Parathyroid adenoma (tissue), 2 donors: Measurements from ENCODE around the gene COL4A2.

Source experiments
- H2AFZ ChIP-seq: fragments of 300-600 bp; sonication (generic); one replicate; pipeline ENCODE4 v1.7.0; 2017; ENCODE audit warnings: antibody characterized with exemption, mild to moderate bottlenecking
- H3K27ac ChIP-seq: fragments of 300-600 bp; sonication (generic); one replicate; pipeline ENCODE4 v1.7.0; 2017
- H3K27me3 ChIP-seq: fragments of 300-600 bp; sonication (generic); one replicate; pipeline ENCODE4 v1.7.0; 2017; ENCODE audit warnings: low read length; ENCODE audit not compliant: control insufficient read depth, insufficient read depth
- H3K36me3 ChIP-seq: fragments of 300-600 bp; sonication (generic); one replicate; pipeline ENCODE4 v1.7.0; 2017; ENCODE audit warnings: low read length; ENCODE audit not compliant: control insufficient read depth, insufficient read depth
- H3K4me1 ChIP-seq: fragments of 300-600 bp; sonication (generic); one replicate; pipeline ENCODE4 v1.7.0; 2017; ENCODE audit warnings: control low read depth
- H3K4me2 ChIP-seq: fragments of 300-600 bp; sonication (generic); one replicate; pipeline ENCODE4 v1.7.0; 2017; ENCODE audit warnings: low read length
- H3K4me3 ChIP-seq: fragments of 300-600 bp; sonication (generic); one replicate; pipeline ENCODE4 v1.7.0; 2017; ENCODE audit warnings: low read depth, low read length
- H3K79me2 ChIP-seq: fragments of 300-600 bp; sonication (generic); one replicate; pipeline ENCODE4 v1.7.0; 2017; ENCODE audit warnings: control low read depth
- H3K9ac ChIP-seq: fragments of 300-600 bp; sonication (generic); one replicate; pipeline ENCODE4 v1.7.0; 2017; ENCODE audit warnings: mild to moderate bottlenecking
- H3K9me3 ChIP-seq: fragments of 300-600 bp; sonication (generic); one replicate; pipeline ENCODE4 v1.7.0; 2017; ENCODE audit warnings: low read length; ENCODE audit not compliant: control insufficient read depth
- CTCF ChIP-seq: fragments of 300-600 bp; sonication (generic); IDR thresholded peaks from one replicate; pipeline ENCODE4 v1.7.0; 2017; ENCODE audit warnings: antibody characterized with exemption, mild to moderate bottlenecking
- donor health status: primary hyperparathyroidism.

Gene COL4A2

DNA sequence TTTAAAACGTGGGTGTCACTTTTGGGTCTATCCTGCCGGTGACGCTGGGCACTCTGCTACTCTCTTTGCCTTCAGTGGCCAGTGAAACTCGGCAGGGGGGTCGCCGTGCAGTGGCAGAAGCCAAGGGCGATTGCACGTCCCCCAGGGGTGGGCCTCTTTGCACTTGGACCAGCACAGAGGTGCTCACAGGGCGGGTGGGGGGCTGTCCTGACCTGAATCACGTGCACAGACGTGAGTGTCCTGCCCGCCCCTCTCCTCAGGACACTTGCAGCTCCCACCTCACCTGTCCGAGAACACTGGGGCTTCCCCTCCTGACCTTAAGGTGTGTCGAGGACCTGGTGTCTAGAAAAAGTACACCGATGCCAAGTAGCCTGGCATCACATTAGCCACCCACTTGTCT is 16.3 kb upstream of the COL4A2 start:
- Histone ChIP-seq H3K4me2 (no peak overlapping the region), H3K27ac (no peak overlapping the region), H2AFZ (no peak overlapping the region), H3K9me3 (no peaks in the 10 kb centered on the region), H3K27me3 (no peaks in the 10 kb centered on the region), H3K4me1 (no peaks in the 10 kb centered on the region), H3K36me3 (no peaks in the 10 kb centered on the region), H3K4me3 (no peak overlapping the region), H3K9ac (no peak overlapping the region), H3K79me2 (no peaks in the 10 kb centered on the region)
- TF ChIP-seq CTCF = no peak

GRCh38 chr13:110291286-110291685 is 15.8 kb upstream of the COL4A2 start:
- no peak for TF ChIP-seq CTCF
- Histone ChIP-seq H3K4me2 (no peak overlapping the region), H3K9ac (no peak overlapping the region), H3K27me3 (no peaks in the 10 kb centered on the region), H2AFZ (no peak overlapping the region), H3K9me3 (no peaks in the 10 kb centered on the region), H3K36me3 (no peaks in the 10 kb centered on the region), H3K79me2 (no peaks in the 10 kb centered on the region), H3K4me3 (no peak overlapping the region), H3K4me1 (no peaks in the 10 kb centered on the region), H3K27ac (no peak overlapping the region)

DNA sequence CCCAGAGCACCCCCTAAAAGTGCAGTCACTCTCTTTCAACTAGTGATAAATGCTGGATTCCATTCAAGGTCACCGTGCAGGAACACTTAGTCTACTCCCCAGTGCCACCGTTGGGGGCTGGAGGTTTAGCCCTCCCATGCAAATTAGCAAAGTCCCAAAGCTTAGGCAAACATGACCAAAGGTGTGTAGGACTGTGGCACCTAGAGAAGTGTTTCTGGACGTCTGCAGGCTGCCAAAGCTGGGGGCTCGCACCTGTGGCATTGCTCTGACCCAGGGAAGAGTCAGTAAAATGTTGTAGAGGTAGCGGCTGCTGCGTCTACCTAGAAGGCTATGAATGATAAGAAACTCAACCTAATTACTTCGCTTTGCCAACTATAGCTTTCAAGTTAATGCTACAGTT is 14.0 kb upstream of the COL4A2 start:
- Histone ChIP-seq H3K4me1 (no peaks in the 10 kb centered on the region), H3K9me3 (no peaks in the 10 kb centered on the region), H3K4me2 (no peak overlapping the region), H3K4me3 (no peak overlapping the region), H3K79me2 (no peaks in the 10 kb centered on the region), H3K36me3 (no peaks in the 10 kb centered on the region), H3K27me3 (no peaks in the 10 kb centered on the region), H3K9ac (no peak overlapping the region), H3K27ac (no peak overlapping the region), H2AFZ (no peak overlapping the region)
- no peak for TF ChIP-seq CTCF

DNA sequence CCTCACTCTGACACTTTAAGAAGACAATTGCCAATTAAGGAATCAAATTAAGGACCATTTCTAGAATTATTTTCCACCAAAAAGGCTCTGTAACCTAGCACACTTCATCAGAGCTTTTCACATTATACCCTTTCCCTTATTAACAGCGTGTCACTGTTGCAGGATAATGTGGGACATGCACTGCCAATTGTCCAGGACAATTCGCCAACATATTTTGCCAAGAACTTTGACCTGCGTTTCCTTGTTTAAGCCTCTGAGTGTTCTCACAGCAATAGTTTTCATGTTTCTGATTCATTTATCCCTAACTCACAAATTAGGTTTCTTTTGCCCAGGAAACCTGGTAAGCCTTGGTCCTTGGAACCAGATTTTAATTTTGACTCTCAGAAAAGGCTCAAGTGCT is 13.4 kb upstream of the COL4A2 start:
- Histone ChIP-seq H3K9ac (no peak overlapping the region), H3K4me3 (no peak overlapping the region), H3K27me3 (no peaks in the 10 kb centered on the region), H3K9me3 (no peaks in the 10 kb centered on the region), H3K79me2 (no peaks in the 10 kb centered on the region), H3K4me1 (no peaks in the 10 kb centered on the region), H3K36me3 (no peaks in the 10 kb centered on the region), H2AFZ (no peak overlapping the region), H3K4me2 (no peak overlapping the region), H3K27ac (no peak overlapping the region)
- TF ChIP-seq CTCF = no peak

GRCh38 chr13:110294146-110294545 is 12.9 kb upstream of the COL4A2 start:
- H3K36me3 ChIP-seq = no peaks in the 10 kb centered on the region
- no peaks in the 10 kb centered on the region for H3K9me3 ChIP-seq
- H2AFZ ChIP-seq = no peak overlapping the region
- no peak overlapping the region for H3K27ac ChIP-seq
- no peak overlapping the region for H3K4me3 ChIP-seq
- H3K9ac ChIP-seq = no peak overlapping the region
- no peaks in the 10 kb centered on the region for H3K27me3 ChIP-seq
- H3K79me2 ChIP-seq = no peaks in the 10 kb centered on the region
- H3K4me1 ChIP-seq = no peaks in the 10 kb centered on the region
- TF ChIP-seq CTCF = no peak
- no peak overlapping the region for H3K4me2 ChIP-seq
